Measurements from ENCODE around the gene DMD.

- TF ChIP-seq, protein P1, sequence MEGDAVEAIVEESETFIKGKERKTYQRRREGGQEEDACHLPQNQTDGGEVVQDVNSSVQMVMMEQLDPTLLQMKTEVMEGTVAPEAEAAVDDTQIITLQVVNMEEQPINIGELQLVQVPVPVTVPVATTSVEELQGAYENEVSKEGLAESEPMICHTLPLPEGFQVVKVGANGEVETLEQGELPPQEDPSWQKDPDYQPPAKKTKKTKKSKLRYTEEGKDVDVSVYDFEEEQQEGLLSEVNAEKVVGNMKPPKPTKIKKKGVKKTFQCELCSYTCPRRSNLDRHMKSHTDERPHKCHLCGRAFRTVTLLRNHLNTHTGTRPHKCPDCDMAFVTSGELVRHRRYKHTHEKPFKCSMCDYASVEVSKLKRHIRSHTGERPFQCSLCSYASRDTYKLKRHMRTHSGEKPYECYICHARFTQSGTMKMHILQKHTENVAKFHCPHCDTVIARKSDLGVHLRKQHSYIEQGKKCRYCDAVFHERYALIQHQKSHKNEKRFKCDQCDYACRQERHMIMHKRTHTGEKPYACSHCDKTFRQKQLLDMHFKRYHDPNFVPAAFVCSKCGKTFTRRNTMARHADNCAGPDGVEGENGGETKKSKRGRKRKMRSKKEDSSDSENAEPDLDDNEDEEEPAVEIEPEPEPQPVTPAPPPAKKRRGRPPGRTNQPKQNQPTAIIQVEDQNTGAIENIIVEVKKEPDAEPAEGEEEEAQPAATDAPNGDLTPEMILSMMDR (IDR thresholded peaks at IDR 0.05), result no peak
- TF ChIP-seq POLR2A (IDR thresholded peaks at IDR 0.05) (no peak), EP300 (IDR thresholded peaks at IDR 0.05) (no peak)
Measured at GRCh38 chrX:32592786-32593185, 618.6 kb downstream of the DMD start.

All from ovary (tissue), 3 donors.